GM12872 (cell line): Measurements from ENCODE around the gene HERPUD2.

Experiments
- CTCF ChIP-seq: IDR thresholded peaks from 3 replicates; pipeline ENCODE4 v1.5.1; 2011; ENCODE audit warnings: low read depth, mild to moderate bottlenecking, low read length, moderate library complexity; ENCODE audit not compliant: insufficient read depth

HERPUD2 gene

GRCh38 chr7:35714407-35714806, 19.5 kb upstream of the HERPUD2 start:
- no peak for TF ChIP-seq CTCF

- no peak for TF ChIP-seq CTCF
Observed at GRCh38 chr7:35712563-35713226, 17.8 kb upstream of the HERPUD2 start.

DNA sequence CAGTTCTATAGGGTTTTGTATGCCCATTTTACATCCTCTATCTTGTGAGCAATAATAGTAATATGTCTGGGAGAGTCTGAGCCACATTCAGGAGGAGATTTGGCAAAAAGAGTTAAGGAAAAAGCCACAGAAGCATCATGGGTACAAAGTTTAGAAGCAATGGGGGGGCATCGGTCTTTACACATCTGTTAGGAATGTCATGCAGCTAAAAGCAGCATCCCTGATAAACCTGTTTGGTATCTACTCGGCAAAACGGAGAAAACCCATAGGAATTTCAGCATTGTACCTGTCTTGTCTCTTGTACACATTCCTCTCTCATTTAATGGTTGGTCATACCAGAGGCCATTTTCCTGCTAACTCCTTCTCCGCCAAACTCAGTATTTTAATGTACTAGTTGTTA, 12.5 kb upstream of the HERPUD2 start:
- TF ChIP-seq CTCF = no peak

- no peak for TF ChIP-seq CTCF
Observed at GRCh38 chr7:35705932-35706461, 11.1 kb upstream of the HERPUD2 start.

DNA sequence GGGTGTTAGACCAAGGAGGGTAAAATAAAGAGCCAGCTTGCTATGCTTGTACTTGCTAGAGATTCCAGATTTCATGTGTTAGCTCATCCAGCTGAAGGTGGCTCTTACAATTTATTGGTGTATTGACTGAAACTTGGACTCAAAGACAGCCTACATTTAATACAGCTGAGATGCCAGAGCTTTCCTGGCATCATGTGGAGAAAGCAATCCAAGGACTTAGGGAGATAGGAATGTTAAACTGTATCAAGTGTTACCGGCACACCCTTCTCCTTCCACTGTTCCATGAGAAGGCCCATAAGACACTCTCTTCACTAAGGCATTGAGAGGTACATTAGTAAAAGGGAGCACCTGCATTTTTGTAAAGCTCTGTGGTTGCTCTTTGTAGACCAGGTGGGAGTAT, 9.3 kb upstream of the HERPUD2 start:
- TF ChIP-seq CTCF = no peak

DNA sequence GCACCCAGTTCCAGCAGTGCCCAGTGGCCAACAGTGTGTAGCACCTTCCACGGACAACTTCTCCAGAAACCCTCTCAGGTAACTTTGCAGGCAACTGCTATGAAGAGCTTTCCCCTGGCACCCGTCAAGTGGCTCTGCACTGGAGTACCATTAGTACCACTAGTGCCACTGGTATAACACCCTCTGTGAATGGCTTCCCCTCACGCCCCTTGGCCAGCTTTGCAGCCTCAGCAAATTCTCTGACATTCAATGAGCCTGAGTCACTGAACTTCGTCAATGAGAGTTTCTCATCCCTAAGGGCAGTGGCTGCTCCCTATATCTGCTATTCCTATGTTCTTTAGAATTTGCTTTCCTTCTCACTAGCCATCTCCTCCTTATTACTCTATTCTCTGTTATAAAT, 7.6 kb upstream of the HERPUD2 start:
- TF ChIP-seq CTCF = no peak

GRCh38 chr7:35701287-35701900, 6.5 kb upstream of the HERPUD2 start:
- TF ChIP-seq CTCF = no peak
